ENCODE measurements around the gene GOLM1. TPM values are rescaled to one million over a fixed set of nuclear protein-coding genes. Genes with fewer than 3 reads are reported as not detected.

GOLM1 gene
- total RNA-seq, 1 donor from 2014 or later = 126 TPM

GRCh38 chr9:86096386-86096785 lies 3.0 kb downstream of the GOLM1 start:
- Mint-ChIP-seq H3K36me3 (ENCODE audit: low read depth, unreplicated experiment) (no peaks in the 10 kb centered on the region), H3K4me1 (ENCODE audit: low read depth, unreplicated experiment) (peaks cover 27% of the 10 kb centered on the region), H3K4me3 (ENCODE audit: unreplicated experiment) (peak overlapping the region; percentile 61), H3K27ac (ENCODE audit: unreplicated experiment) (peak overlapping the region; percentile 92), H3K9me3 (ENCODE audit: unreplicated experiment) (no peaks in the 10 kb centered on the region), H3K27me3 (ENCODE audit: low read depth, unreplicated experiment) (no peaks in the 10 kb centered on the region)
- Histone ChIP-seq H2AFZ (ENCODE audit: low read depth, low read length) (no peak overlapping the region), H3K4me2 (ENCODE audit: low read length) (no peak overlapping the region), H3K9me3 (ENCODE audit: insufficient read depth, low read depth, low read length) (no peaks in the 10 kb centered on the region), H3K4me1 (ENCODE audit: insufficient read depth, low read length) (peaks cover 13% of the 10 kb centered on the region), H3K27ac (ENCODE audit: low read depth, low read length) (no peak overlapping the region), H3K27me3 (ENCODE audit: insufficient read depth, low read length) (no peaks in the 10 kb centered on the region), H4K20me1 (ENCODE audit: insufficient read depth, low read length) (peaks cover 22% of the 10 kb centered on the region), H3K4me3 (ENCODE audit: insufficient read depth, low read depth, low read length) (no peak overlapping the region), H3K9ac (ENCODE audit: low read length) (no peak overlapping the region), H3K79me2 (ENCODE audit: insufficient read depth, low read length) (peaks cover 67% of the 10 kb centered on the region), H3K36me3 (ENCODE audit: insufficient read depth, low read length) (no peaks in the 10 kb centered on the region)
- FAIRE-seq = no peak
- peak; percentile 59 for DNase-seq (ENCODE audit: low read depth)
- no peak for TF ChIP-seq CTCF (IDR thresholded peaks at IDR 0.05; ENCODE audit: insufficient read depth, low read depth, low read length)
- TF ChIP-seq EZH2 (IDR thresholded peaks at IDR 0.05; ENCODE audit: insufficient read depth, low read length) = no peak

DNA sequence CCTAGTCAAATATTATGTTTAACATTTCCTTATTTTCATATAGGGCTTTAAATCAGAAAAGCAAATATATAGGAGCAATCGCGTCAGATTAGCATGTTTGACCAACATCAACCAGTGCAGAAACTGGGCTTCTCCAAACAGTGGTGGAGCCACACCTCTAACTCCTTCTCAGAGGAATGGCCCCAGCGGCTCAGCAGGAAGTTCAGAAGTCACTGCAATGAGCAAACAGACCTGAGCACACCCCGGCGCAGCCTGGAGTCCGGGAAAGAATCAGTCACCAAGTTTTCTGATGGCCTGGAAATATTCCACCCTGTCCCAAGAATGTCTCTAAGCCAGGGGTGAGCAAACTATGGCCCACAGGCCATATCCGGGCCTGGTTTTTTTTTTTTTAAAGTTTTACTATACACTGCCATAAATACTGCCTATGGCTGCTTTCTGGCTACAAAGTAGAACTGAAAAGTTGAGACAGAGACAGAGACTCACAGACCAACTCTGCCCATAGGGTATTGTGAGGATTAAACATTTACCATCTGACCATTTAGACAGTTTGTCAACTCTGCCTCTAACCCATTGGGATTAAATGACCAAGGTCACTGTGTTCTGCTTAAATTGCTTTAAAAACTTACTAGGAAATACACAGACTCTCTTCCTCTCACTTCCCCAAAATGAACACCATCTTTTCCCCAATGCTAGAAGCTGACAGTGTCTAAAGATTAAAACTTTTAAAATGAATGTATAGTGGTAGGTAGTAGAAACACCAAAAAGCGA lies 5.4 kb downstream of the GOLM1 start:
- Histone ChIP-seq H2AFZ (ENCODE audit: low read depth, low read length) (no peak overlapping the region), H3K9ac (ENCODE audit: low read length) (no peak overlapping the region), H3K27ac (ENCODE audit: low read depth, low read length) (no peak overlapping the region), H3K79me2 (ENCODE audit: insufficient read depth, low read length) (peaks cover 73% of the 10 kb centered on the region), H3K36me3 (ENCODE audit: insufficient read depth, low read length) (no peaks in the 10 kb centered on the region), H3K9me3 (ENCODE audit: insufficient read depth, low read depth, low read length) (no peaks in the 10 kb centered on the region), H3K27me3 (ENCODE audit: insufficient read depth, low read length) (no peaks in the 10 kb centered on the region), H3K4me3 (ENCODE audit: insufficient read depth, low read depth, low read length) (no peak overlapping the region), H4K20me1 (ENCODE audit: insufficient read depth, low read length) (peaks cover 22% of the 10 kb centered on the region), H3K4me2 (ENCODE audit: low read length) (peak overlapping the region; percentile 17), H3K4me1 (ENCODE audit: insufficient read depth, low read length) (peaks cover 9% of the 10 kb centered on the region)
- TF ChIP-seq EZH2 (IDR thresholded peaks at IDR 0.05; ENCODE audit: insufficient read depth, low read length) (no peak), CTCF (IDR thresholded peaks at IDR 0.05; ENCODE audit: insufficient read depth, low read depth, low read length) (no peak)
- no peak for FAIRE-seq
- Mint-ChIP-seq H3K27me3 (ENCODE audit: low read depth, unreplicated experiment) (no peaks in the 10 kb centered on the region), H3K9me3 (ENCODE audit: unreplicated experiment) (no peaks in the 10 kb centered on the region), H3K27ac (ENCODE audit: unreplicated experiment) (peak overlapping the region; percentile 16), H3K36me3 (ENCODE audit: low read depth, unreplicated experiment) (peaks cover 5% of the 10 kb centered on the region), H3K4me1 (ENCODE audit: low read depth, unreplicated experiment) (peaks cover 27% of the 10 kb centered on the region), H3K4me3 (ENCODE audit: unreplicated experiment) (no peak overlapping the region)
- DNase-seq (ENCODE audit: low read depth) = no peak

GRCh38 chr9:86091477-86091876 lies 7.9 kb downstream of the GOLM1 start:
- no peak overlapping the region for H3K4me2 ChIP-seq (ENCODE audit: low read length)
- H4K20me1 ChIP-seq (ENCODE audit: insufficient read depth, low read length) = peaks cover 18% of the 10 kb centered on the region
- Mint-ChIP-seq H3K4me1 (ENCODE audit: low read depth, unreplicated experiment) (peaks cover 21% of the 10 kb centered on the region), H3K4me3 (ENCODE audit: unreplicated experiment) (no peak overlapping the region), H3K9me3 (ENCODE audit: unreplicated experiment) (peaks cover 2% of the 10 kb centered on the region), H3K27me3 (ENCODE audit: low read depth, unreplicated experiment) (no peaks in the 10 kb centered on the region), H3K36me3 (ENCODE audit: low read depth, unreplicated experiment) (peaks cover 5% of the 10 kb centered on the region), H3K27ac (ENCODE audit: unreplicated experiment) (no peak overlapping the region)
- H3K36me3 ChIP-seq (ENCODE audit: insufficient read depth, low read length) = no peaks in the 10 kb centered on the region
- H3K27me3 ChIP-seq (ENCODE audit: insufficient read depth, low read length) = no peaks in the 10 kb centered on the region
- TF ChIP-seq EZH2 (IDR thresholded peaks at IDR 0.05; ENCODE audit: insufficient read depth, low read length) = no peak
- TF ChIP-seq CTCF (IDR thresholded peaks at IDR 0.05; ENCODE audit: insufficient read depth, low read depth, low read length) = no peak
- FAIRE-seq (no peak), DNase-seq (ENCODE audit: low read depth) (no peak)
- H3K27ac ChIP-seq (ENCODE audit: low read depth, low read length) = no peak overlapping the region
- H3K4me1 ChIP-seq (ENCODE audit: insufficient read depth, low read length) = no peaks in the 10 kb centered on the region
- H3K79me2 ChIP-seq (ENCODE audit: insufficient read depth, low read length) = peaks cover 51% of the 10 kb centered on the region
- no peak overlapping the region for H3K4me3 ChIP-seq (ENCODE audit: insufficient read depth, low read depth, low read length)
- no peaks in the 10 kb centered on the region for H3K9me3 ChIP-seq (ENCODE audit: insufficient read depth, low read depth, low read length)
- no peak overlapping the region for H3K9ac ChIP-seq (ENCODE audit: low read length)
- H2AFZ ChIP-seq (ENCODE audit: low read depth, low read length) = no peak overlapping the region
